ENCODE data around the gene PHF19. TPM values are rescaled to one million over a fixed set of nuclear protein-coding genes. Genes with fewer than 3 reads are reported as not detected.
A peak's percentile ranks its signal among the peaks of the same experiment; 100 is the strongest.

PHF19 gene
- total RNA-seq, 2 experiments from 2014 or later, result 183 to 189 TPM

DNA sequence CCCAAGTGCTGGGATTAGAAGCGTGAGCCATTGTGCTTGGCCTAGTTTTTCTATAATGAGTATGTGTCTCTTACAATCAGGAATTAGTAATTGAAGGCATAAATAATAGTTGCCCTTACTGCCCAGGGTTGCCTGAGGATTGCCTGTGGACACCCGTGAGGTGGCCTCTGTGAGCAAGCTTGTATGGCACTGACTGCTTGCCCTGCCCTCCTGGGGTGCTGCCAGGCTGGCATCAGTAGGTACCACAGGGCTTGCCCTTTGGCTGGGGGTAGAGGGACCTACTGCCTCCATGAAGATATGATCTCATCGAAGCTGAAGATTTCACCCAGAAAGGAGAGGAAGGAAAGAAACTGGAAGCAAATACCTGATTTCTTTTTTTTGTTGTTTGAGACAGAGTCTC lies 23.8 kb upstream of the PHF19 start:
- intact Hi-C loops (cut with micrococcal nuclease), result no loop called here
- no peaks in the 10 kb centered on the region for H3K27me3 Mint-ChIP-seq
- peaks cover 85% of the 10 kb centered on the region for H3K4me1 Mint-ChIP-seq (ENCODE audit: low read depth)
- peaks cover 58% of the 10 kb centered on the region for H3K36me3 Mint-ChIP-seq
- H3K27ac Mint-ChIP-seq, result peak overlapping the region; percentile 81
- ChIA-PET POLR2A (interaction anchor here (0.6 to 18.2 kb wide), 7 partner anchors 9 to 110 kb away, joined by 3 to 237 read pairs (median 6); partner anchors contain the start of gene TRAF1), CTCF (interaction anchor here (1.7 kb wide), 1 partner anchor 20 kb away, joined by 5 read pairs; no protein-coding TSS in a partner anchor)
- H3K4me3 Mint-ChIP-seq, result peak overlapping the region; percentile 35
- no peak for DNase-seq
- no peaks in the 10 kb centered on the region for H3K9me3 Mint-ChIP-seq

GRCh38 chr9:120899490-120900068 lies 22.6 kb upstream of the PHF19 start:
- H3K4me3 Mint-ChIP-seq, result peak overlapping the region; percentile 17
- POLR2A ChIA-PET, result interaction anchor here (0.6 to 5.3 kb wide), 8 partner anchors 8 to 62 kb away, joined by 3 to 46 read pairs (median 4); partner anchors contain the start of gene TRAF1
- CTCF ChIA-PET, result interaction anchor here (0.6 to 1.7 kb wide), 4 partner anchors 20 to 66 kb away, joined by 3 to 5 read pairs (median 4); no protein-coding TSS in a partner anchor
- peaks cover 78% of the 10 kb centered on the region for H3K4me1 Mint-ChIP-seq (ENCODE audit: low read depth)
- intact Hi-C loops (cut with micrococcal nuclease), result no loop called here
- H3K27ac Mint-ChIP-seq, result peak overlapping the region; percentile 81
- H3K9me3 Mint-ChIP-seq, result no peaks in the 10 kb centered on the region
- no peak for DNase-seq
- H3K27me3 Mint-ChIP-seq, result no peaks in the 10 kb centered on the region
- H3K36me3 Mint-ChIP-seq, result peaks cover 46% of the 10 kb centered on the region

DNA sequence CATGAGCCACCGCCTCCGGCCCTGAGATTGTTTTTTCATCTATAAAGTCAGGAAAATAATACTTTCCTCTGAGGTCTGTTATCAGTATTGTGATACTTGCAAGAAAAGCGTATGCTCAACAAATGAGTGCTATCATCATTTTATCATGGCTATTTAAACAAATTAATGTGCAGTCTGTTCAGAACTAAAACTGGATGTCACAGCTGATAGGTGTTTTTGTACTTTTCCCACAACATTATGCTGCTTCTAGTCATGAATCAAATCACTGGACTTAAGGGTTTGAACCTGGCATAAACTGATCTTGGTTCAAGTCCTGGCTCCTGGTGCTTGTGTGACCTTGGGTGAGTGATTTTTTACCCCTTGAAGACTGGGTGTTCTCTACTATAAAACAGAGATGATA lies 21.4 kb upstream of the PHF19 start:
- CTCF ChIA-PET, result interaction anchor here (1.3 kb wide), 1 partner anchor 143 kb away, joined by 3 read pairs; no protein-coding TSS in a partner anchor
- peaks cover 36% of the 10 kb centered on the region for H3K36me3 Mint-ChIP-seq
- POLR2A ChIA-PET, result interaction anchor here (1.3 to 5.3 kb wide), 4 partner anchors 11 to 28 kb away, joined by 4 to 46 read pairs (median 8); partner anchors contain the start of genes PHF19 and TRAF1
- no peaks in the 10 kb centered on the region for H3K9me3 Mint-ChIP-seq
- H3K27me3 Mint-ChIP-seq, result no peaks in the 10 kb centered on the region
- H3K4me1 Mint-ChIP-seq (ENCODE audit: low read depth), result peaks cover 74% of the 10 kb centered on the region
- H3K4me3 Mint-ChIP-seq, result peak overlapping the region; percentile 16
- intact Hi-C loops (cut with micrococcal nuclease), result no loop called here
- peak overlapping the region; percentile 72 for H3K27ac Mint-ChIP-seq
- no peak for DNase-seq

GRCh38 chr9:120895951-120896350 lies 19.0 kb upstream of the PHF19 start:
- ChIA-PET CTCF (interaction anchor here (1.6 to 2.1 kb wide), 4 partner anchors 23 to 143 kb away, joined by 4 to 8 read pairs (median 7); no protein-coding TSS in a partner anchor), POLR2A (interaction anchor here (0.8 to 5.3 kb wide), 12 partner anchors 8 to 103 kb away, joined by 3 to 46 read pairs (median 5); partner anchors contain the start of genes FBXW2, PHF19 and TRAF1)
- Mint-ChIP-seq H3K27me3 (no peaks in the 10 kb centered on the region), H3K36me3 (peaks cover 29% of the 10 kb centered on the region), H3K9me3 (no peaks in the 10 kb centered on the region), H3K4me1 (ENCODE audit: low read depth) (peaks cover 78% of the 10 kb centered on the region), H3K27ac (peak overlapping the region; percentile 61), H3K4me3 (no peak overlapping the region)
- no peak for DNase-seq
- intact Hi-C loops (cut with micrococcal nuclease), result no loop called here

- H3K9me3 Mint-ChIP-seq, result no peaks in the 10 kb centered on the region
- peaks cover 80% of the 10 kb centered on the region for H3K4me1 Mint-ChIP-seq (ENCODE audit: low read depth)
- H3K36me3 Mint-ChIP-seq, result peaks cover 21% of the 10 kb centered on the region
- POLR2A ChIA-PET, result interaction anchor here (0.6 to 5.3 kb wide), 7 partner anchors 9 to 50 kb away, joined by 3 to 97 read pairs (median 9); partner anchors contain the start of gene TRAF1
- H3K27me3 Mint-ChIP-seq, result no peaks in the 10 kb centered on the region
- H3K27ac Mint-ChIP-seq, result peak overlapping the region; percentile 95
- CTCF ChIA-PET, result interaction anchor here (0.6 kb wide), 2 partner anchors 51 to 137 kb away, joined by 4 to 5 read pairs; no protein-coding TSS in a partner anchor
- no peak overlapping the region for H3K4me3 Mint-ChIP-seq
- intact Hi-C loops (cut with micrococcal nuclease), result loop anchor here (5.0 kb wide), 1 partner anchor 137 kb away; no protein-coding TSS in a partner anchor
- no peak for DNase-seq
These were observed 17.5 kb upstream of the PHF19 start for GRCh38 chr9:120894321-120895148.

- peaks cover 84% of the 10 kb centered on the region for H3K4me1 Mint-ChIP-seq (ENCODE audit: low read depth)
- H3K4me3 Mint-ChIP-seq, result no peak overlapping the region
- H3K9me3 Mint-ChIP-seq, result no peaks in the 10 kb centered on the region
- H3K27me3 Mint-ChIP-seq, result no peaks in the 10 kb centered on the region
- peaks cover 21% of the 10 kb centered on the region for H3K36me3 Mint-ChIP-seq
- intact Hi-C loops (cut with micrococcal nuclease), result loop anchor here (2.0 to 5.0 kb wide), 2 partner anchors 136 to 305 kb away; no protein-coding TSS in a partner anchor
- DNase-seq, result no peak
- CTCF ChIA-PET, result interaction anchor here (1.1 kb wide), 1 partner anchor 41 kb away, joined by 3 read pairs; no protein-coding TSS in a partner anchor
- POLR2A ChIA-PET, result interaction anchor here (0.6 to 4.9 kb wide), 14 partner anchors 8 to 50 kb away, joined by 3 to 97 read pairs (median 7); partner anchors contain the start of genes PHF19 and TRAF1
- H3K27ac Mint-ChIP-seq, result peak overlapping the region; percentile 95
These were observed 16.8 kb upstream of the PHF19 start for GRCh38 chr9:120893611-120894307.

GRCh38 chr9:120892748-120893610 lies 16.0 kb upstream of the PHF19 start:
- ChIA-PET POLR2A (interaction anchor here (0.7 to 4.9 kb wide), 16 partner anchors 9 to 50 kb away, joined by 3 to 97 read pairs (median 4); partner anchors contain the start of genes PHF19 and TRAF1), CTCF (interaction anchor here (1.1 kb wide), 1 partner anchor 42 kb away, joined by 3 read pairs; no protein-coding TSS in a partner anchor)
- peaks cover 84% of the 10 kb centered on the region for H3K4me1 Mint-ChIP-seq (ENCODE audit: low read depth)
- peaks cover 14% of the 10 kb centered on the region for H3K36me3 Mint-ChIP-seq
- H3K27me3 Mint-ChIP-seq, result no peaks in the 10 kb centered on the region
- H3K9me3 Mint-ChIP-seq, result no peaks in the 10 kb centered on the region
- H3K27ac Mint-ChIP-seq, result peak overlapping the region; percentile 95
- peak; percentile 81 for DNase-seq
- intact Hi-C loops (cut with micrococcal nuclease), result loop anchor here (1.0 to 5.0 kb wide), 6 partner anchors 17 to 306 kb away; partner anchors contain the start of gene TRAF1
- peak overlapping the region; percentile 62 for H3K4me3 Mint-ChIP-seq

DNA sequence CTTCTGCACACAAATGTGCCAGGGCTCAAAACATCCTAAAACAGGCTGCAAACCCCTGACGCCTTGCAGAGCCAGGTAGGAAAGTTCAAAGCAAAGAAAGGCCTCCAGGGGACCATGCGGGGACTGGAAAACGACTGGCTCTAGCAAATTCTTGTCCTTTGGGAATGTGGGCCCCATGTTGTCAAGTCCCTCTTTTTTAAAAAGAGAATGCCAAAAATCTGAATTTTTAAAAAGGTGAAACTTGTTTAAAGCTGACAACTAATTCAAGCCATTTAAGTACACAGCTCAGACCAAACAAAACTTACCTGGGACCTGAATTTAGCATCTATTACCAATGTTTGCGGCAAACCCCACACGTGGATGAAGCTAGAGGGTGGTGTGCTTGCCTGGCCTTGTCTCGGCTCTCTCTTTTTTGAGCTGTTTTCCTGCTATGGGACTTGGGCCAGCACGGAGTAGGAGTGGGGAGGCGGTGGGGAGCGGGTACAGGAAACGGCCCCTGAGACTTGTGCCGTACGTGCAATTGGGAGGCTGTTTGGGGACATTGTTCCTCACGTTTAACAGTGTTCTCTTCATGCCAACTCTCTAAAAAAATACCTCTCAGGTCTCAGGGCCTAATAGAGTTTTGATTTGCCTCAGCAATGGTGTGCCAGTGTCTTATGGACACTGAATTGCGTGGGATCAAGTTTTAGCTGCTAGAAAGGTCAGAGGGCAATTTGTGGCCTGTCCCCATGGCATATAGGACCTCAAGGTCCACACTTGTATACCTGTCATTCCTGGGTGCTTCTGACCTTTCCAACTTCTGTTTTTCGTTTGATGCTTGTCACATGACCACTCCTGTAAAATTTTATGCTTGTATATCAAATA lies 15.1 kb upstream of the PHF19 start:
- peaks cover 16% of the 10 kb centered on the region for H3K36me3 Mint-ChIP-seq
- H3K27me3 Mint-ChIP-seq, result no peaks in the 10 kb centered on the region
- peak overlapping the region; percentile 62 for H3K4me3 Mint-ChIP-seq
- peak; percentile 56 for DNase-seq
- peak overlapping the region; percentile 95 for H3K27ac Mint-ChIP-seq
- ChIA-PET POLR2A (interaction anchor here (1.0 to 4.9 kb wide), 14 partner anchors 8 to 50 kb away, joined by 3 to 97 read pairs (median 8); partner anchors contain the start of genes PHF19, PSMD5 and TRAF1), CTCF (interaction anchor here (0.8 to 4.4 kb wide), 3 partner anchors 12 to 49 kb away, joined by 4 to 21 read pairs (median 4); no protein-coding TSS in a partner anchor)
- peaks cover 80% of the 10 kb centered on the region for H3K4me1 Mint-ChIP-seq (ENCODE audit: low read depth)
- intact Hi-C loops (cut with micrococcal nuclease), result loop anchor here (1.0 to 5.0 kb wide), 8 partner anchors 14 to 307 kb away; partner anchors contain the start of gene TRAF1
- no peaks in the 10 kb centered on the region for H3K9me3 Mint-ChIP-seq

GRCh38 chr9:120891245-120891883 lies 14.4 kb upstream of the PHF19 start:
- peak overlapping the region; percentile 62 for H3K4me3 Mint-ChIP-seq
- no peaks in the 10 kb centered on the region for H3K27me3 Mint-ChIP-seq
- CTCF ChIA-PET, result interaction anchor here (0.6 to 4.4 kb wide), 5 partner anchors 11 to 179 kb away, joined by 3 to 21 read pairs (median 4); no protein-coding TSS in a partner anchor
- intact Hi-C loops (cut with micrococcal nuclease), result loop anchor here (1.0 to 5.0 kb wide), 3 partner anchors 13 to 134 kb away; no protein-coding TSS in a partner anchor
- no peaks in the 10 kb centered on the region for H3K9me3 Mint-ChIP-seq
- H3K4me1 Mint-ChIP-seq (ENCODE audit: low read depth), result peaks cover 78% of the 10 kb centered on the region
- H3K36me3 Mint-ChIP-seq, result peaks cover 10% of the 10 kb centered on the region
- peak; percentile 87 for DNase-seq
- POLR2A ChIA-PET, result interaction anchor here (1.0 to 4.9 kb wide), 14 partner anchors 8 to 49 kb away, joined by 3 to 97 read pairs (median 8); partner anchors contain the start of genes PHF19, PSMD5 and TRAF1
- peak overlapping the region; percentile 95 for H3K27ac Mint-ChIP-seq
